OCI-LY7 (cell line): ENCODE measurements around the gene PLK5. TPM values are rescaled to one million over a fixed set of nuclear protein-coding genes. Genes with fewer than 3 reads are reported as not detected.

ENCODE experiments used
- BruUV-seq: library from RNA; stranded (reverse); fragments of 400-500 nt; replicated peaks from 2 replicates; lab custom pipeline; 2021; lab: Mats Ljungman, UMichigan
- CTCF ChIA-PET: fragments of 300-600 bp; sonication (Branson Sonifier 250); formaldehyde crosslinking; loops from one replicate; lab custom pipeline; 2022; ENCODE audit warnings: antibody characterized with exemption; ENCODE audit not compliant: unreplicated experiment; lab: Charles Lee
- POLR2A ChIA-PET: fragments of 300-600 bp; sonication (Branson Sonifier 250); formaldehyde crosslinking; loops from one replicate; lab custom pipeline; 2022; ENCODE audit warnings: antibody characterized with exemption; lab: Charles Lee
- DNase-seq: peaks from one replicate; pipeline ENCODE4 v3.0.0-alpha.2; 2015; ENCODE audit warnings: low spot score
- H2AFZ ChIP-seq: fragments of 200-600 bp; sonication (generic), shearing (Covaris generic); 2 replicates; pipeline ENCODE4 v1.6.1; 2014; ENCODE audit warnings: mild to moderate bottlenecking, antibody characterized with exemption, low read length, moderate library complexity
- H3K27ac ChIP-seq: fragments of 200-600 bp; sonication (generic); 2 replicates; pipeline ENCODE4 v1.5.1; 2014; ENCODE audit warnings: mixed run types, low read depth, mild to moderate bottlenecking, moderate library complexity, low read length, inconsistent platforms; ENCODE audit not compliant: poor library complexity, severe bottlenecking
- H3K36me3 ChIP-seq: fragments of 200-600 bp; sonication (generic); 2 replicates; pipeline ENCODE4 v1.6.1; 2014; ENCODE audit warnings: mild to moderate bottlenecking, antibody characterized with exemption, low read length, moderate library complexity, mixed read lengths; ENCODE audit not compliant: insufficient read depth
- H3K4me1 ChIP-seq: fragments of 200-600 bp; sonication (generic); 2 replicates; pipeline ENCODE4 v1.5.1; 2014; ENCODE audit warnings: mild to moderate bottlenecking, low read length; ENCODE audit not compliant: insufficient read depth, poor library complexity, severe bottlenecking
- H3K4me2 ChIP-seq: fragments of 200-600 bp; sonication (generic); 2 replicates; pipeline ENCODE4 v1.6.1; 2014; ENCODE audit warnings: mild to moderate bottlenecking, low read length
- H3K4me3 ChIP-seq: fragments of 200-600 bp; sonication (generic); 2 replicates; pipeline ENCODE4 v1.5.1; 2014; ENCODE audit warnings: mild to moderate bottlenecking, low read depth, low read length; ENCODE audit not compliant: poor library complexity, severe bottlenecking
- H3K79me2 ChIP-seq: fragments of 200-600 bp; sonication (generic); 2 replicates; pipeline ENCODE4 v1.6.1; 2016; ENCODE audit warnings: low read depth, mild to moderate bottlenecking, low read length, moderate library complexity, mixed read lengths; ENCODE audit not compliant: insufficient read depth
- H3K9me2 ChIP-seq: fragments of 200-600 bp; sonication (generic); 2 replicates; pipeline ENCODE4 v1.6.1; 2016; ENCODE audit warnings: mild to moderate bottlenecking, low read length, mixed read lengths; ENCODE audit not compliant: insufficient read depth
- H3K9me3 ChIP-seq: fragments of 200-600 bp; sonication (generic); 2 replicates; pipeline ENCODE4 v1.6.1; 2014; ENCODE audit warnings: mild to moderate bottlenecking, mixed run types, low read length, mixed read lengths
- H4K20me1 ChIP-seq: fragments of 200-600 bp; sonication (generic); 2 replicates; pipeline ENCODE4 v1.6.1; 2014; ENCODE audit warnings: mild to moderate bottlenecking, antibody characterized with exemption, low read length, moderate library complexity, mixed read lengths; ENCODE audit not compliant: insufficient read depth
- CTCF ChIP-seq: fragments of 200-600 bp; sonication (generic); conservative IDR thresholded peaks from 2 replicates; pipeline ENCODE4 v1.5.1; 2014; ENCODE audit warnings: mild to moderate bottlenecking, antibody characterized with exemption, low read length, moderate library complexity, mixed read lengths
- EZH2phosphoT487 ChIP-seq: fragments of 200-600 bp; sonication (generic); IDR thresholded peaks from 2 replicates; pipeline ENCODE4 v1.6.1; 2018; ENCODE audit warnings: low read depth, borderline replicate concordance, mild to moderate bottlenecking, mixed run types, antibody characterized with exemption, low read length, moderate library complexity, mixed read lengths
- intact Hi-C: fragments of 100-400 bp; cut with micrococcal nuclease; formaldehyde crosslinking; loops from one replicate; pipeline ENCODE4 v1.10.0; 2022; ENCODE audit not compliant: unreplicated experiment
- total RNA-seq, 2 experiments: library from RNA; depleted of rRNA in 1 of 2; stranded (reverse); fragments of >200 nt in 1 of 2; shearing (Covaris generic) in 1 of 2; gene quantifications; 2 replicates each; pipeline ENCODE4 v1.2.3, GENCODE V29; 2014 to 2022

Gene PLK5
- total RNA-seq, 2 experiments from 2014 or later, result 0.17 TPM; not detected in 1

GRCh38 chr19:1524287-1524971, 552 bp downstream of the PLK5 start:
- intact Hi-C loops, result no loop called here
- TF ChIP-seq CTCF, result no peak
- TF ChIP-seq EZH2phosphoT487, result no peak
- no peaks in the 10 kb centered on the region for H3K79me2 ChIP-seq
- H2AFZ ChIP-seq, result no peak overlapping the region
- BruUV-seq, result no TSS peak
- H4K20me1 ChIP-seq, result no peaks in the 10 kb centered on the region
- no peaks in the 10 kb centered on the region for H3K36me3 ChIP-seq
- no peaks in the 10 kb centered on the region for H3K9me3 ChIP-seq
- POLR2A ChIA-PET, result no interaction called here
- H3K9me2 ChIP-seq, result no peaks in the 10 kb centered on the region
- DNase-seq, result no peak
- CTCF ChIA-PET, result no interaction called here
- H3K4me2 ChIP-seq, result no peak overlapping the region
- no peak overlapping the region for H3K4me3 ChIP-seq
- no peak overlapping the region for H3K27ac ChIP-seq
- no peaks in the 10 kb centered on the region for H3K4me1 ChIP-seq

GRCh38 chr19:1524972-1525325, 1.1 kb downstream of the PLK5 start:
- no peak for TF ChIP-seq CTCF
- TF ChIP-seq EZH2phosphoT487, result no peak
- intact Hi-C loops, result no loop called here
- no peak for DNase-seq
- BruUV-seq, result no TSS peak
- H3K79me2 ChIP-seq, result no peaks in the 10 kb centered on the region
- no peak overlapping the region for H3K27ac ChIP-seq
- H3K4me2 ChIP-seq, result no peak overlapping the region
- H3K4me3 ChIP-seq, result no peak overlapping the region
- H3K9me2 ChIP-seq, result no peaks in the 10 kb centered on the region
- H2AFZ ChIP-seq, result no peak overlapping the region
- no peaks in the 10 kb centered on the region for H4K20me1 ChIP-seq
- ChIA-PET POLR2A (no interaction called here), CTCF (no interaction called here)
- no peaks in the 10 kb centered on the region for H3K36me3 ChIP-seq
- H3K9me3 ChIP-seq, result no peaks in the 10 kb centered on the region
- no peaks in the 10 kb centered on the region for H3K4me1 ChIP-seq

- DNase-seq, result no peak
- ChIA-PET POLR2A (no interaction called here), CTCF (no interaction called here)
- intact Hi-C loops, result no loop called here
- Histone ChIP-seq H3K79me2 (no peaks in the 10 kb centered on the region), H3K9me3 (no peaks in the 10 kb centered on the region), H3K36me3 (no peaks in the 10 kb centered on the region), H4K20me1 (no peaks in the 10 kb centered on the region), H3K9me2 (no peaks in the 10 kb centered on the region), H2AFZ (no peak overlapping the region), H3K27ac (no peak overlapping the region), H3K4me3 (no peak overlapping the region), H3K4me2 (no peak overlapping the region), H3K4me1 (no peaks in the 10 kb centered on the region)
- no peak for TF ChIP-seq CTCF
- no peak for TF ChIP-seq EZH2phosphoT487
- BruUV-seq, result no TSS peak
Observed at GRCh38 chr19:1525343-1525742, 1.5 kb downstream of the PLK5 start.
